ENCODE data around the gene CAMKMT. TPM values are rescaled to one million over a fixed set of nuclear protein-coding genes. Genes with fewer than 3 reads are reported as not detected.

The CAMKMT gene
- total RNA-seq, 2 donors from 2014 or later, result 3.6 to 4.6 TPM

DNA sequence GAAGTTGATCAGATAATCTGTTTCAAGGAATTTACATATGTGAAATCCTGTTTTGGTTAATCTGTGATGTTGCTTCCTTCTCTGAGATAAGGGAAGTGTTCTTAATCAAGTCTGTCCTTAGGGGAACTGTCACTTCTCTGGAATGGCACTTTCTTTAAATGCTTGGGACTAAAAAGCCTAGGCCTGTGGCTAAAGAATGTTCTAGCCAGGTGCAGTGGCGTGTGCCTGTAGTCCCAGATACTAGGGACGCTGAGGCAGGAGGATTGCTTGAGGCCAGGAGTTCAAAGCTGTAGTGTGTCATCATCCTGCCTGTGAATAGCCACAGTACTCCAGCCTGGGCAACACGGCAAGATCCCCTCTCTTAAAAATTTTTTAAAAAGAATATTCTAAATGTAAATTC lies 362.2 kb downstream of the CAMKMT start:
- Histone ChIP-seq H3K4me1 (no peaks in the 10 kb centered on the region), H3K4me3 (no peak overlapping the region), H3K27ac (no peak overlapping the region), H3K27me3 (no peaks in the 10 kb centered on the region), H3K9me3 (no peaks in the 10 kb centered on the region), H3K36me3 (no peaks in the 10 kb centered on the region)
- TF ChIP-seq, protein P1, sequence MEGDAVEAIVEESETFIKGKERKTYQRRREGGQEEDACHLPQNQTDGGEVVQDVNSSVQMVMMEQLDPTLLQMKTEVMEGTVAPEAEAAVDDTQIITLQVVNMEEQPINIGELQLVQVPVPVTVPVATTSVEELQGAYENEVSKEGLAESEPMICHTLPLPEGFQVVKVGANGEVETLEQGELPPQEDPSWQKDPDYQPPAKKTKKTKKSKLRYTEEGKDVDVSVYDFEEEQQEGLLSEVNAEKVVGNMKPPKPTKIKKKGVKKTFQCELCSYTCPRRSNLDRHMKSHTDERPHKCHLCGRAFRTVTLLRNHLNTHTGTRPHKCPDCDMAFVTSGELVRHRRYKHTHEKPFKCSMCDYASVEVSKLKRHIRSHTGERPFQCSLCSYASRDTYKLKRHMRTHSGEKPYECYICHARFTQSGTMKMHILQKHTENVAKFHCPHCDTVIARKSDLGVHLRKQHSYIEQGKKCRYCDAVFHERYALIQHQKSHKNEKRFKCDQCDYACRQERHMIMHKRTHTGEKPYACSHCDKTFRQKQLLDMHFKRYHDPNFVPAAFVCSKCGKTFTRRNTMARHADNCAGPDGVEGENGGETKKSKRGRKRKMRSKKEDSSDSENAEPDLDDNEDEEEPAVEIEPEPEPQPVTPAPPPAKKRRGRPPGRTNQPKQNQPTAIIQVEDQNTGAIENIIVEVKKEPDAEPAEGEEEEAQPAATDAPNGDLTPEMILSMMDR (IDR thresholded peaks at IDR 0.05), result no peak
- DNase-seq (ENCODE audit: low spot score), result no peak

DNA sequence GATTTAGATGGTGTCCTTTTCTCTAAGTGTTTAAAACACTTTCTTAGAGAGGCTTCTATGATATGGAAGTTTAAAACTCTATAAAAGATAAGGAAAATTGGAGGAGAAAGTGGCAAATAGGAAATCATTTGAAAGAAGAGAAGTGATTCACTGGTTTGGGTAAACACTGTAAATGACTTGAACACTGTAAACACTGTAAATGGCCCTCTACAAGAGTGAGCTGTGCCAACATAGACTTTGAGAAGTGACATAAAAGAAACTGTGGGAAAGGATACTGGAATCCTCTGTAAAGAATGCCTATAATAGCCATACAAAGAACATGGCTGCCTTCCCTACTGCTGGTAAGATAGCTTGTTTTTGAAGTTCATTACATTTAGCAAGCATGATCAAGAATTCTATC lies 368.8 kb downstream of the CAMKMT start:
- no peak overlapping the region for H3K27ac ChIP-seq
- H3K4me1 ChIP-seq, result no peaks in the 10 kb centered on the region
- no peak for DNase-seq (ENCODE audit: low spot score)
- no peaks in the 10 kb centered on the region for H3K27me3 ChIP-seq
- H3K36me3 ChIP-seq, result no peaks in the 10 kb centered on the region
- TF ChIP-seq, protein P1 (IDR thresholded peaks at IDR 0.05), result no peak
- H3K4me3 ChIP-seq, result no peak overlapping the region
- no peaks in the 10 kb centered on the region for H3K9me3 ChIP-seq

DNA sequence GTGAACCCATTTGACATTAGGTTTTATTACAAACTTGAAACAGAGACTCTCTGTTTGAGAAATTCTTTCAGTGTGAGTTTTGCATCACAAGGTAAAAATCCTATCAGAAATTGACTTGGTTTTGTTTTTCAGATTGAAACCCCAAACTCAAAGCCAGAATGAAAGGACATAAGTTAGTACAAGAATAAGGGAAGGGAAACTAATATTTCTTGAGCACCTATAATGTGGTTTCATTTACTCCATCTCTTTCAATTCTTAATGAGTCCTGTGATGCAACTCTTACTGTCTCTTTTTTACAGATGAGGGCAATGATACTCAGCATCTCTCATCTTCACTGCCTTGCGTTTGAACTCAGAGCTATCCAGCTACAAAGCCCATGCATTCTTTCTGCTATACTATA lies 369.8 kb downstream of the CAMKMT start:
- no peaks in the 10 kb centered on the region for H3K27me3 ChIP-seq
- peaks cover 0 to 4% of the 10 kb centered on the region in 2 donors for H3K9me3 ChIP-seq
- H3K27ac ChIP-seq, result no peak overlapping the region
- DNase-seq (ENCODE audit: low spot score), result no peak
- H3K36me3 ChIP-seq, result no peaks in the 10 kb centered on the region
- TF ChIP-seq, protein P1 (IDR thresholded peaks at IDR 0.05), result no peak
- no peak overlapping the region for H3K4me3 ChIP-seq
- no peaks in the 10 kb centered on the region for H3K4me1 ChIP-seq

DNA sequence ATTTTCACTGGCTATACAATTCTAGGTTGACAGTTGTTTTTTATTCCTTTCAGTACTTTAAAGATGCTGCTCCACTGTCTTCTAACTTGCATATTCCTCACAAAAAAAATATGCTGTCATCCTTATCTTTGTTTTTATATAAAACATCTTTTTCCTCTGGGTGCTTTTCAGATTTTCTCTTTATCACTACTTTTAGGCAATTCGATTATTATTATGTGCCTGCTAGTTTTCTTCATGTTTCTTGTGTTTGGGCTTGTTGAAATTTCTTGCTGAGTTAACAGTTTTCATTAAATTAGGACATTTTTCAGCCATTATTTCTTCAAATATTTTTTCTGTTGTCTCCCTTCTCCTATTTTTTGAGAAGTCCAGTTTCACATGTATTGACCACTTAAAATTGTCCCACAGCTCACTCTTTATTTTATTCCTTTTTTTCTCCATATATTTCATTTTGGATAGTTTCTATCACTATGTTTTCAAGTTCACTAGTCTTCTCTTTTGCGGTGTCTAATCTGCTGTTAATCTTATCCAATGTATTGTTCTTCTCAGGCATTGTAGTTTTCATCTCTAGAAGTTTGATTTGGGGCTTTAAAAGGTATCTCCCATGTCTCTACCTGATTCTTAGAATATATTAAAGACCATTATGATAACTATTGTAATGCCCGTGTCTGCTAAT lies 374.7 kb downstream of the CAMKMT start:
- no peak for DNase-seq (ENCODE audit: low spot score)
- TF ChIP-seq, protein P1 (IDR thresholded peaks at IDR 0.05), result no peak
- no peaks in the 10 kb centered on the region for H3K27me3 ChIP-seq
- H3K4me1 ChIP-seq, result no peaks in the 10 kb centered on the region
- peaks cover 0 to 4% of the 10 kb centered on the region in 2 donors for H3K9me3 ChIP-seq
- H3K4me3 ChIP-seq, result no peak overlapping the region
- H3K27ac ChIP-seq, result no peak overlapping the region
- H3K36me3 ChIP-seq, result no peaks in the 10 kb centered on the region

DNA sequence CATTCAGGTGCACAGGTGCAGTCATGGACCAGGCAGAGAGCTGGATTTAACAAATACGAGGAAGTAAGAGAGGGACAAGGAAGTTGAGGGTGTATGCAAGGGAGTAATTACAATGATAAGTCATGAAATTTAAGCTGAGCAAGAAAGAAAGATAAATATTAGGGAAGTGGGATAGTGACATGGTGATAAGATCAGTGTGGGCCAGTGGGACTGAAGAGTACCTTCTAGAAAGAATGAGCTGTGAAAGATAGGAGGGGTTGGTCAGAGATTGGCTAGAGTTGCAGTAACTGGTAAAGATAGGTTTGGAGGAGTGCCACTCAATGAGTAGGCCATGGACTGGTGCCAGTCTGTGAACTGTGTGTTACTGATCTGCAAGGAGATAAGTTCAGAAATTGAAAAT lies 378.9 kb downstream of the CAMKMT start:
- no peak overlapping the region for H3K4me3 ChIP-seq
- H3K4me1 ChIP-seq, result no peaks in the 10 kb centered on the region
- H3K9me3 ChIP-seq, result peaks cover 0 to 4% of the 10 kb centered on the region in 2 donors
- no peak for DNase-seq (ENCODE audit: low spot score)
- H3K36me3 ChIP-seq, result no peaks in the 10 kb centered on the region
- no peaks in the 10 kb centered on the region for H3K27me3 ChIP-seq
- TF ChIP-seq, protein P1 (IDR thresholded peaks at IDR 0.05), result no peak
- H3K27ac ChIP-seq, result no peak overlapping the region

DNA sequence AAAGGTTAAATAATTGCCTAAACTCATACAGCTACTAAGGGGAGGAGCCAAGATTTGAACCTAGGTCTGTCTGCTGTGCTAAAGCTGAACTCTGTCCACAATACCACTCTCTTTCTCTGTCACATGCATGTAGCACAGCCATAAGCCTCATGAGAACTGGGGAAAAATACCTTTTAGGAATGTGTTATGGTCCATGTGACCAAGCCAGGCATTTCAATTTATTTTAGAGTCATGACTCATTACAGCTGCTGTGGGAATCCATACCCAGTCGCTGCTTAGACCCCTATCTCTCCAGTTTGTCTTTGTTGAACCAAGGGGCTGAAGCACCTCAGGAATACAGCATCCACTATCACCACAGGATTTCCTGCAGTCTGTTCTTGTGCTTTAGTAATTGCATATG lies 379.8 kb downstream of the CAMKMT start:
- TF ChIP-seq, protein P1 (IDR thresholded peaks at IDR 0.05), result no peak
- no peak for DNase-seq (ENCODE audit: low spot score)
- no peak overlapping the region for H3K4me3 ChIP-seq

More for the DNA sequence above, 379.8 kb downstream of the CAMKMT start:
- Histone ChIP-seq H3K36me3 (no peaks in the 10 kb centered on the region), H3K4me1 (no peaks in the 10 kb centered on the region), H3K27ac (no peak overlapping the region), H3K27me3 (no peaks in the 10 kb centered on the region), H3K9me3 (no peaks in the 10 kb centered on the region)

Measured in right atrium auricular region (tissue), 2 donors.